ENCODE data around the gene GABRG3. TPM values are rescaled to one million over a fixed set of nuclear protein-coding genes. Genes with fewer than 3 reads are reported as not detected.

GABRG3 gene
- total RNA-seq, 1 donor, result not detected

GRCh38 chr15:27532358-27532757, 561.4 kb downstream of the GABRG3 start:
- DNase-seq (ENCODE audit: low read depth in 2 of 3, low spot score in 2 of 3), result no peak

GRCh38 chr15:27535445-27536129, 564.6 kb downstream of the GABRG3 start:
- no peak for DNase-seq (ENCODE audit: low read depth in 2 of 3, low spot score in 2 of 3)

GRCh38 chr15:27538325-27538724, 567.3 kb downstream of the GABRG3 start:
- no peak for DNase-seq (ENCODE audit: low read depth in 2 of 3, low spot score in 2 of 3)

GRCh38 chr15:27541581-27541980, 570.6 kb downstream of the GABRG3 start:
- DNase-seq (ENCODE audit: low read depth in 2 of 3, low spot score in 2 of 3), result no peak

- no peak for DNase-seq (ENCODE audit: low read depth in 2 of 3, low spot score in 2 of 3)
Observed at GRCh38 chr15:27545494-27546255, 574.7 kb downstream of the GABRG3 start.

GRCh38 chr15:27549746-27550145, 578.8 kb downstream of the GABRG3 start:
- no peak for DNase-seq (ENCODE audit: low read depth in 2 of 3, low spot score in 2 of 3)

GRCh38 chr15:27550635-27551034, 579.7 kb downstream of the GABRG3 start:
- no peak for DNase-seq (ENCODE audit: low read depth in 2 of 3, low spot score in 2 of 3)

GRCh38 chr15:27561816-27562215, 590.8 kb downstream of the GABRG3 start:
- DNase-seq (ENCODE audit: low read depth in 2 of 3, low spot score in 2 of 3), result no peak

GRCh38 chr15:27563765-27564370, 592.9 kb downstream of the GABRG3 start:
- DNase-seq (ENCODE audit: low read depth in 2 of 3, low spot score in 2 of 3), result no peak

- no peak for DNase-seq (ENCODE audit: low read depth in 2 of 3, low spot score in 2 of 3)
Observed at GRCh38 chr15:27564656-27565055, 593.7 kb downstream of the GABRG3 start.

- DNase-seq (ENCODE audit: low read depth in 2 of 3, low spot score in 2 of 3), result no peak
Observed at GRCh38 chr15:27570746-27571145, 599.8 kb downstream of the GABRG3 start.

GRCh38 chr15:27573805-27574485, 603.0 kb downstream of the GABRG3 start:
- DNase-seq (ENCODE audit: low read depth in 2 of 3, low spot score in 2 of 3), result no peak

GRCh38 chr15:27574541-27575054, 603.6 kb downstream of the GABRG3 start:
- DNase-seq (ENCODE audit: low read depth in 2 of 3, low spot score in 2 of 3), result no peak

- DNase-seq (ENCODE audit: low read depth in 2 of 3, low spot score in 2 of 3), result no peak
Observed at GRCh38 chr15:27575521-27575920, 604.5 kb downstream of the GABRG3 start.

- no peak for DNase-seq (ENCODE audit: low read depth in 2 of 3, low spot score in 2 of 3)
Observed at GRCh38 chr15:27576576-27576975, 605.6 kb downstream of the GABRG3 start.

GRCh38 chr15:27579738-27580137, 608.8 kb downstream of the GABRG3 start:
- no peak for DNase-seq (ENCODE audit: low read depth in 2 of 3, low spot score in 2 of 3)

GRCh38 chr15:27582726-27583410, 611.9 kb downstream of the GABRG3 start:
- DNase-seq (ENCODE audit: low read depth in 2 of 3, low spot score in 2 of 3), result no peak

GRCh38 chr15:27583651-27584050, 612.7 kb downstream of the GABRG3 start:
- no peak for DNase-seq (ENCODE audit: low read depth in 2 of 3, low spot score in 2 of 3)

GRCh38 chr15:27585041-27585640, 614.2 kb downstream of the GABRG3 start:
- no peak for DNase-seq (ENCODE audit: low read depth in 2 of 3, low spot score in 2 of 3)

- DNase-seq (ENCODE audit: low read depth in 2 of 3, low spot score in 2 of 3), result no peak
Observed at GRCh38 chr15:27587810-27588209, 616.8 kb downstream of the GABRG3 start.

All from hematopoietic multipotent progenitor cell (in vitro differentiated cells).